Progenitor cell of endocrine pancreas (in vitro differentiated cells): ENCODE results near the gene ZMYND11. TPM values are rescaled to one million over a fixed set of nuclear protein-coding genes. Genes with fewer than 3 reads are reported as not detected.

Experiments
- DNase-seq: peaks from one replicate; pipeline ENCODE4 v3.0.0; 2021; ENCODE audit warnings: low spot score; ENCODE audit not compliant: unreplicated experiment
- H3K27ac Mint-ChIP-seq: 2 replicates; pipeline ENCODE4 v1.8.0; 2021; ENCODE audit warnings: mild to moderate bottlenecking, moderate library complexity, mixed read lengths
- H3K27me3 Mint-ChIP-seq: 2 replicates; pipeline ENCODE4 v1.8.0; 2021; ENCODE audit warnings: mixed read lengths
- H3K36me3 Mint-ChIP-seq: 2 replicates; pipeline ENCODE4 v1.8.0; 2022; ENCODE audit warnings: mixed read lengths; ENCODE audit not compliant: insufficient read depth
- H3K4me1 Mint-ChIP-seq: 2 replicates; pipeline ENCODE4 v1.8.0; 2021; ENCODE audit warnings: low read depth, mixed read lengths
- H3K4me3 Mint-ChIP-seq: 2 replicates; pipeline ENCODE4 v1.8.0; 2021; ENCODE audit warnings: low read depth, mild to moderate bottlenecking, moderate library complexity, mixed read lengths
- H3K9me3 Mint-ChIP-seq: 2 replicates; pipeline ENCODE4 v1.8.0; 2021; ENCODE audit warnings: low read depth, mixed read lengths
- CTCF ChIP-seq: fragments of 200-600 bp; sonication (generic); IDR thresholded peaks from one replicate; pipeline ENCODE4 v1.5.0; 2021; ENCODE audit warnings: antibody characterized with exemption, mild to moderate bottlenecking; ENCODE audit not compliant: unreplicated experiment
- total RNA-seq: library from RNA; stranded (reverse); gene quantifications from 2 replicates; pipeline ENCODE4 v1.2.1, GENCODE V29; 2021

The ZMYND11 gene
- total RNA-seq, 1 donor from 2014 or later = 69.2 TPM

- H3K27ac Mint-ChIP-seq = no peak overlapping the region
- TF ChIP-seq CTCF = no peak
- H3K36me3 Mint-ChIP-seq = no peaks in the 10 kb centered on the region
Measured at GRCh38 chr10:90161-90560, 45.1 kb upstream of the ZMYND11 start.

GRCh38 chr10:91313-91712 lies 43.9 kb upstream of the ZMYND11 start:
- no peak for DNase-seq
- Mint-ChIP-seq H3K4me1 (peaks cover 11% of the 10 kb centered on the region), H3K9me3 (peaks cover 11% of the 10 kb centered on the region), H3K36me3 (peaks cover 1% of the 10 kb centered on the region), H3K27me3 (no peaks in the 10 kb centered on the region), H3K4me3 (no peak overlapping the region), H3K27ac (no peak overlapping the region)
- no peak for TF ChIP-seq CTCF

More at GRCh38 chr10:90161-90560, 45.1 kb upstream of the ZMYND11 start:
- peaks cover 11% of the 10 kb centered on the region for H3K4me1 Mint-ChIP-seq
- no peak for DNase-seq
- H3K27me3 Mint-ChIP-seq = no peaks in the 10 kb centered on the region
- H3K4me3 Mint-ChIP-seq = no peak overlapping the region
- peaks cover 7% of the 10 kb centered on the region for H3K9me3 Mint-ChIP-seq

- Mint-ChIP-seq H3K4me3 (no peak overlapping the region), H3K27me3 (no peaks in the 10 kb centered on the region), H3K4me1 (peaks cover 11% of the 10 kb centered on the region), H3K36me3 (peaks cover 4% of the 10 kb centered on the region), H3K9me3 (peaks cover 15% of the 10 kb centered on the region), H3K27ac (no peak overlapping the region)
- TF ChIP-seq CTCF = no peak
- no peak for DNase-seq
Measured at GRCh38 chr10:92153-92552, 43.1 kb upstream of the ZMYND11 start.

- H3K27ac Mint-ChIP-seq = peak overlapping the region; percentile 79
- H3K9me3 Mint-ChIP-seq = peaks cover 19% of the 10 kb centered on the region
- DNase-seq = no peak
- H3K36me3 Mint-ChIP-seq = peaks cover 4% of the 10 kb centered on the region
- H3K27me3 Mint-ChIP-seq = no peaks in the 10 kb centered on the region
- TF ChIP-seq CTCF = no peak
- H3K4me1 Mint-ChIP-seq = peaks cover 10% of the 10 kb centered on the region
- H3K4me3 Mint-ChIP-seq = no peak overlapping the region
Measured at GRCh38 chr10:92846-93245, 42.4 kb upstream of the ZMYND11 start.

GRCh38 chr10:94613-95012 lies 40.6 kb upstream of the ZMYND11 start:
- H3K36me3 Mint-ChIP-seq = peaks cover 4% of the 10 kb centered on the region
- H3K27me3 Mint-ChIP-seq = no peaks in the 10 kb centered on the region
- H3K4me1 Mint-ChIP-seq = peaks cover 8% of the 10 kb centered on the region
- no peak overlapping the region for H3K27ac Mint-ChIP-seq
- no peak for DNase-seq
- H3K4me3 Mint-ChIP-seq = no peak overlapping the region
- TF ChIP-seq CTCF = no peak
- peaks cover 23% of the 10 kb centered on the region for H3K9me3 Mint-ChIP-seq
